ENCODE measurements around the gene RNASEH2A. TPM values are rescaled to one million over a fixed set of nuclear protein-coding genes. Genes with fewer than 3 reads are reported as not detected.

Gene RNASEH2A
- total RNA-seq, 2 experiments from 2014 or later: 1.5 to 2.7 TPM

DNA sequence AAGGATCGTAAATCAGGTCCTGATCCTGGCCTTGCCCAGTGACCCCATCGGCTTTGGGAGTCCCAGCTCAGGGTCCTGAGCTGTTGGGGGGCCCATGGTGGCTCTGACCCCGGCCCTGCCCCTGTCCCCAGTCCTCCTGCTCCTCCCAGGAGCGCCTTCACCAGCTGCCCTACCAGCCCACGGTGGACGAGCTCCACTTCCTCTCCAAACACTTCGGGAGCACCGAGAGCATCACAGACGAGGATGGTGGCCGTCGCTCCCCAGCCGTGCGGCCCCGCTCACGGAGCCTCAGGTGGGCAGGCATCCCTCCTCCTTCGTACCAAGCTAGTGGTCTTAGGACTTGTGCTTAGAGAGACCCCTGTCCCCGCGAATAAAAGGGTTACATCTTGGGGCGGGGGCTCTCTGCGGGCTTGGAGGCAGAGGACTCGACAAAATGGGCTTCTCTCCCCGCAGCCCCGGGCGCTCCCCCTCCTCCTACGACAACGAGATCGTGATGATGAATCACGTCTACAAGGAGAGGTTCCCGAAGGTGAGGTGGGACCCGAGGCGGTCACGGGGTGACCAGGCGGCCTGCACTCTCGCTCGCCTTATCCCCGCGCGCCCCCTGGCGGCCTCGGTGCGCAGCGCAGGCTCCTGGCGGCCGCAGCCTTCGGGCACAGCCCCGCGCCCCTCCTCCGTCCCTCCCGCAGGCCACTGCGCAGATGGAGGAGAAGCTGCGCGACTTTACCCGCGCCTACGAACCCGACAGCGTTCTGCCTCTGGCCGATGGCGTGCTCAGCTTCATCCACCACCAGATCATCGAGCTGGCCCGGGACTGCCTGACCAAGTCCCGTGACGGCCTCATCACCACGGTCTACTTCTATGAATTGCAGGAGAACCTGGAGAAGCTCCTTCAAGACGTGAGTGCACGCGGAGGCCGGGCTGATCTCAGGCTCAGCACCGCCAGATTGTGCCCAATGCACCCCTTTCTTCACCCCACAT is 41.1 kb downstream of the RNASEH2A start:
- TF ChIP-seq, protein P1, sequence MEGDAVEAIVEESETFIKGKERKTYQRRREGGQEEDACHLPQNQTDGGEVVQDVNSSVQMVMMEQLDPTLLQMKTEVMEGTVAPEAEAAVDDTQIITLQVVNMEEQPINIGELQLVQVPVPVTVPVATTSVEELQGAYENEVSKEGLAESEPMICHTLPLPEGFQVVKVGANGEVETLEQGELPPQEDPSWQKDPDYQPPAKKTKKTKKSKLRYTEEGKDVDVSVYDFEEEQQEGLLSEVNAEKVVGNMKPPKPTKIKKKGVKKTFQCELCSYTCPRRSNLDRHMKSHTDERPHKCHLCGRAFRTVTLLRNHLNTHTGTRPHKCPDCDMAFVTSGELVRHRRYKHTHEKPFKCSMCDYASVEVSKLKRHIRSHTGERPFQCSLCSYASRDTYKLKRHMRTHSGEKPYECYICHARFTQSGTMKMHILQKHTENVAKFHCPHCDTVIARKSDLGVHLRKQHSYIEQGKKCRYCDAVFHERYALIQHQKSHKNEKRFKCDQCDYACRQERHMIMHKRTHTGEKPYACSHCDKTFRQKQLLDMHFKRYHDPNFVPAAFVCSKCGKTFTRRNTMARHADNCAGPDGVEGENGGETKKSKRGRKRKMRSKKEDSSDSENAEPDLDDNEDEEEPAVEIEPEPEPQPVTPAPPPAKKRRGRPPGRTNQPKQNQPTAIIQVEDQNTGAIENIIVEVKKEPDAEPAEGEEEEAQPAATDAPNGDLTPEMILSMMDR (IDR thresholded peaks at IDR 0.05): peak; percentile 99
- peaks cover 11% of the 10 kb centered on the region for H3K4me1 ChIP-seq (ENCODE audit: insufficient read depth, low read length)
- ChIA-PET CTCF (interaction anchor here (0.6 to 3.3 kb wide), 18 partner anchors 10 to 247 kb away, joined by 3 to 29 read pairs (median 4); partner anchors contain the start of genes GET3 and HOOK2), POLR2A (interaction anchor here (0.7 to 1.9 kb wide), 6 partner anchors 41 to 113 kb away, joined by 3 to 7 read pairs (median 4); partner anchors contain the start of gene RNASEH2A)
- DNase-seq (peak; percentile 59 to 88 (median 77)), ATAC-seq (ENCODE audit: poor library complexity) (peak; percentile 95)
- peaks cover 29 to 41% of the 10 kb centered on the region in 2 experiments for H3K27me3 ChIP-seq (ENCODE audit: control insufficient read depth in 1 of 2, insufficient read depth in 2 of 2, low read length in 2 of 2)
- Mint-ChIP-seq H3K4me1 (ENCODE audit: low read depth) (no peaks in the 10 kb centered on the region), H3K9me3 (no peaks in the 10 kb centered on the region), H3K27ac (no peak overlapping the region), H3K27me3 (peaks cover 43% of the 10 kb centered on the region), H3K36me3 (ENCODE audit: low read depth) (no peaks in the 10 kb centered on the region), H3K4me3 (no peak overlapping the region)
- no peaks in the 10 kb centered on the region for H3K9me3 ChIP-seq (ENCODE audit: control insufficient read depth in 1 of 2, insufficient read depth in 1 of 2, low read length in 2 of 2)
- intact Hi-C loops (cut with DNase I, micrococcal nuclease): loop anchor here (1.0 to 2.0 kb wide), 7 partner anchors 51 to 171 kb away; no protein-coding TSS in a partner anchor
- peak overlapping the region; percentile 31 for H3K4me3 ChIP-seq (ENCODE audit: low read length)
- no peaks in the 10 kb centered on the region for H3K36me3 ChIP-seq (ENCODE audit: insufficient read depth, low read length)
- no peak overlapping the region for H3K27ac ChIP-seq (ENCODE audit: low read depth in 1 of 2, low read length in 2 of 2)

DNA sequence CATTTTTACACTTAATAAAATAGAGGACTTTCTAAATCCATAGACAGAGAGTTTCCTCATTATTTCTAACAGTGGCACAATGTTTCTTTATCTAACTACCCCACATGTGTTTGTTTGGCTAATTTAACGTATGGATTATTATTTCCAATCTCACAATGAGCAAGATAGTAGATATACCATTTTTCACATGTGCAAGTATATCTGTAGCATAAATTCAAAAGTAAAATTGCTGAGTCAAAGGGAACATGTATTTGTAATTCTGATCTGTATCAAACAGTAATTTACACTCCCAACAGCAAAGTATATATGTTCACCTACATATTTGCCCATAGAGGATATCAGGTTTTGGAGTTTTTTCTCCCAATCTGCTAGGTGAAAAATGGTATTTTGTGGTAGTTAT is 50.3 kb downstream of the RNASEH2A start:
- H3K36me3 ChIP-seq (ENCODE audit: insufficient read depth, low read length): no peaks in the 10 kb centered on the region
- intact Hi-C loops (cut with DNase I, micrococcal nuclease): no loop called here
- DNase-seq (no peak), ATAC-seq (ENCODE audit: poor library complexity) (no peak)
- Mint-ChIP-seq H3K9me3 (no peaks in the 10 kb centered on the region), H3K4me1 (ENCODE audit: low read depth) (no peaks in the 10 kb centered on the region), H3K36me3 (ENCODE audit: low read depth) (no peaks in the 10 kb centered on the region), H3K27me3 (peaks cover 5% of the 10 kb centered on the region), H3K27ac (no peak overlapping the region), H3K4me3 (no peak overlapping the region)
- no peaks in the 10 kb centered on the region for H3K27me3 ChIP-seq (ENCODE audit: control insufficient read depth in 1 of 2, insufficient read depth in 2 of 2, low read length in 2 of 2)
- H3K4me1 ChIP-seq (ENCODE audit: insufficient read depth, low read length): no peaks in the 10 kb centered on the region
- POLR2A ChIA-PET: no interaction called here
- H3K4me3 ChIP-seq (ENCODE audit: low read length): no peak overlapping the region
- CTCF ChIA-PET: no interaction called here
- TF ChIP-seq, protein P1 (IDR thresholded peaks at IDR 0.05): no peak
- no peak overlapping the region for H3K27ac ChIP-seq (ENCODE audit: low read depth in 1 of 2, low read length in 2 of 2)
- peaks cover 0 to 27% of the 10 kb centered on the region in 2 experiments for H3K9me3 ChIP-seq (ENCODE audit: control insufficient read depth in 1 of 2, insufficient read depth in 1 of 2, low read length in 2 of 2)

DNA sequence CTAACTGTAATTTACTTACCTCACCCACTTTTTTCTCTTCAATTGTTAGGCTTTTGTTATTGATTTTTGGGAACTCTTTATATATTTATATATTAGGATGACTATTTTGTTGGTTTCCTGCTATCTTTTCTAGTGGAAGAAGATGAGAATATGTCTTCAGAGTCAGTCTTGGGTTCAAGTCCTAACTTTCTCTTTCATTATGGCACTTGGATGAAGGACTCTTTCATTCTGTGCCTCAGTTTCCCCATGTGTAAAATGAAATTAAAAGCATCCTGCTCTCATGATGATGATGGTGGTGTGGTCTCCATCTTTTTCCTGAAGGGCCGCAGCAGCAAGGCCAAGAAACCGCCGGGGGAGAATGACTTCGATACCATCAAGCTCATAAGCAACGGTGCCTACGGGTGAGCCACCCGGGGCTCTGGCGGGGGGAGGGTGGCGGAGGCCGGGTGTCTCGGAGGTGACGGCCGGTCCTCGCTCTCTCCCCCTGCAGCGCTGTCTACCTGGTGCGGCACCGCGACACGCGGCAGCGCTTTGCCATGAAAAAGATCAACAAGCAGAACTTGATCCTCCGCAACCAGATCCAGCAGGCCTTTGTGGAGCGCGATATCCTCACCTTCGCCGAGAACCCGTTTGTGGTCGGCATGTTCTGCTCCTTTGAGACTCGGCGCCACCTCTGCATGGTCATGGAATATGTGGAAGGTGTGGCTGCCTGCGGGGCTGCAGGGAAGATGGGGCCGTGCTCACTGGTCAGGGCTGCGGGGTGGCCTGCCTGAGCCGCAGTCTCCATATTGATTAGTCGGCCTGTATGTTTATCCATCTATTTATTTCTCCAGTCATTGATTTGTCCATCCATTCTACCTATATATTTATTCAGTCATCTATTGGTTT is 51.9 kb downstream of the RNASEH2A start:
- peaks cover 5% of the 10 kb centered on the region for H3K27me3 Mint-ChIP-seq
- ATAC-seq (ENCODE audit: poor library complexity) (no peak), DNase-seq (no peak)
- H3K4me3 Mint-ChIP-seq: no peak overlapping the region
- H3K4me1 Mint-ChIP-seq (ENCODE audit: low read depth): no peaks in the 10 kb centered on the region
- no peak overlapping the region for H3K27ac Mint-ChIP-seq
- no peak overlapping the region for H3K27ac ChIP-seq (ENCODE audit: low read depth in 1 of 2, low read length in 2 of 2)
- ChIA-PET POLR2A (no interaction called here), CTCF (no interaction called here)
- no peaks in the 10 kb centered on the region for H3K36me3 ChIP-seq (ENCODE audit: insufficient read depth, low read length)
- H3K9me3 Mint-ChIP-seq: no peaks in the 10 kb centered on the region
- H3K9me3 ChIP-seq (ENCODE audit: control insufficient read depth in 1 of 2, insufficient read depth in 1 of 2, low read length in 2 of 2): peaks cover 0 to 27% of the 10 kb centered on the region in 2 experiments
- TF ChIP-seq, protein P1 (IDR thresholded peaks at IDR 0.05): no peak
- H3K4me1 ChIP-seq (ENCODE audit: insufficient read depth, low read length): no peaks in the 10 kb centered on the region
- intact Hi-C loops (cut with DNase I, micrococcal nuclease): no loop called here
- H3K27me3 ChIP-seq (ENCODE audit: control insufficient read depth in 1 of 2, insufficient read depth in 2 of 2, low read length in 2 of 2): no peaks in the 10 kb centered on the region
- H3K4me3 ChIP-seq (ENCODE audit: low read length): no peak overlapping the region
- H3K36me3 Mint-ChIP-seq (ENCODE audit: low read depth): no peaks in the 10 kb centered on the region

All from CD4-positive, alpha-beta T cell (primary cell).